B cell (primary cell): ENCODE measurements around the gene CAPN14. TPM values are rescaled to one million over a fixed set of nuclear protein-coding genes. Genes with fewer than 3 reads are reported as not detected.
A peak's percentile ranks its signal among the peaks of the same experiment; 100 is the strongest.

ENCODE experiments used
- ATAC-seq: fragments of 200-7000 bp; cut with Tn5 transposase; one replicate; pipeline ENCODE4 v1.10.0; 2021; ENCODE audit warnings: low read depth, mild to moderate bottlenecking, moderate number of reproducible peaks, moderate library complexity
- CTCF ChIA-PET: fragments of 350-600 bp; sonication (Branson Sonifier 250); formaldehyde crosslinking; loops from one replicate; lab custom pipeline; 2021; ENCODE audit warnings: antibody characterized with exemption, inconsistent platforms; lab: Charles Lee
- POLR2A ChIA-PET: fragments of 350-600 bp; sonication (Branson Sonifier 250); formaldehyde crosslinking; loops from one replicate; lab custom pipeline; 2021; ENCODE audit warnings: antibody characterized with exemption; lab: Charles Lee
- DNase-seq: peaks from one replicate; pipeline ENCODE4 v3.0.0; 2013
- H2AFZ ChIP-seq: 2 replicates; pipeline ENCODE4 v1.6.1; 2012; ENCODE audit warnings: mild to moderate bottlenecking, low read depth, low read length; ENCODE audit not compliant: insufficient read depth, poor library complexity, severe bottlenecking
- H3K27ac ChIP-seq, 2 donors: 1 replicate in 1 of 2; 2 replicates in 1 of 2; pipeline ENCODE4 v1.5.1; 2012 to 2013; ENCODE audit warnings: low read length in 2 of 2, mild to moderate bottlenecking in 2 of 2, moderate library complexity in 1 of 2
- H3K27me3 ChIP-seq, 4 experiments: fragments of 200-600 bp in 1 of 4; sonication (generic) in 1 of 4; replicated peaks in 1 of 4; 1 replicate in 2 of 4; 2 replicates in 2 of 4; pipeline versions ENCODE4 v1.6.1 to v1.7.0; 2013 to 2016; ENCODE audit warnings: low read length in 3 of 4, mild to moderate bottlenecking in 2 of 4, mixed read lengths in 1 of 4, moderate library complexity in 1 of 4; ENCODE audit not compliant: insufficient read depth in 4 of 4, control insufficient read depth in 3 of 4; ENCODE audit errors: control extremely low read depth in 1 of 4
- H3K36me3 ChIP-seq, 2 experiments: replicated peaks in 1 of 2; 1 replicate in 1 of 2; 2 replicates in 1 of 2; pipeline versions ENCODE4 v1.6.1 to v1.7.1; 2013; ENCODE audit warnings: low read length in 1 of 2; ENCODE audit not compliant: insufficient read depth in 2 of 2, control insufficient read depth in 1 of 2; ENCODE audit errors: control extremely low read depth in 1 of 2, extremely low read depth in 1 of 2
- H3K4me1 ChIP-seq, 2 donors: fragments of 200-600 bp in 1 of 2; sonication (generic) in 1 of 2; 1 replicate in 1 of 2; 2 replicates in 1 of 2; pipeline versions ENCODE4 v1.5.1 to v1.6.1; 2013 to 2017; ENCODE audit warnings: low read length in 2 of 2; ENCODE audit not compliant: control insufficient read depth in 2 of 2, insufficient read depth in 2 of 2
- H3K4me2 ChIP-seq: replicated peaks from 2 replicates; pipeline ENCODE3; 2012; ENCODE audit warnings: mild to moderate bottlenecking, low read depth, low read length; ENCODE audit not compliant: poor library complexity, severe bottlenecking
- H3K4me3 ChIP-seq, 5 experiments: fragments of 200-600 bp in 1 of 5; sonication (generic) in 1 of 5; 1 replicate in 3 of 5; 2 replicates in 2 of 5; pipeline versions ENCODE4 v1.5.1 to v1.7.0; 2011 to 2016; ENCODE audit warnings: low read length in 4 of 5, mild to moderate bottlenecking in 4 of 5, low read depth in 2 of 5, control low read depth in 1 of 5, moderate library complexity in 1 of 5; ENCODE audit not compliant: insufficient read depth in 1 of 5; ENCODE audit errors: control extremely low read depth in 1 of 5, extremely low read depth in 1 of 5
- H3K79me2 ChIP-seq: fragments of 200-600 bp; sonication (generic); one replicate; pipeline ENCODE4 v1.6.0; 2016; ENCODE audit warnings: low read length; ENCODE audit not compliant: control insufficient read depth, insufficient read depth
- H3K9ac ChIP-seq: fragments of 200-600 bp; sonication (generic); 2 replicates; pipeline ENCODE4 v1.6.1; 2017; ENCODE audit warnings: mild to moderate bottlenecking, low read length, moderate library complexity
- H3K9me3 ChIP-seq, 3 donors: one replicate each; pipeline versions ENCODE4 v1.6.1 to v1.7.1; 2013; ENCODE audit warnings: low read length in 2 of 3; ENCODE audit not compliant: control insufficient read depth in 2 of 3, insufficient read depth in 1 of 3; ENCODE audit errors: control extremely low read depth in 1 of 3
- H4K20me1 ChIP-seq: 2 replicates; pipeline ENCODE4 v1.6.0; 2012; ENCODE audit warnings: mild to moderate bottlenecking, low read length; ENCODE audit not compliant: insufficient read depth, control insufficient read depth, poor library complexity, severe bottlenecking
- H3K27ac Mint-ChIP-seq: one replicate; pipeline ENCODE4 v1.8.0; 2021; ENCODE audit warnings: mixed read lengths
- H3K27me3 Mint-ChIP-seq: one replicate; pipeline ENCODE4 v1.8.0; 2021; ENCODE audit warnings: mixed read lengths
- H3K4me1 Mint-ChIP-seq: one replicate; pipeline ENCODE4 v1.8.0; 2021; ENCODE audit warnings: mixed read lengths
- H3K4me3 Mint-ChIP-seq: one replicate; pipeline ENCODE4 v1.8.0; 2021; ENCODE audit warnings: mixed read lengths
- H3K9me3 Mint-ChIP-seq: one replicate; pipeline ENCODE4 v1.8.0; 2022; ENCODE audit warnings: mixed read lengths; ENCODE audit not compliant: insufficient read depth
- EZH2 ChIP-seq: IDR thresholded peaks from 2 replicates; pipeline ENCODE4 v1.6.1; 2012; ENCODE audit warnings: borderline replicate concordance, low read depth, mild to moderate bottlenecking, moderate library complexity, low read length; ENCODE audit not compliant: insufficient read depth, poor library complexity, severe bottlenecking
- whole genome bisulfite sequencing: methylation state at CpG from one replicate; pipeline ENCODE4 v1.1.5; 2013; ENCODE audit warnings: missing lambda C conversion rate; ENCODE audit not compliant: insufficient coverage; 5-methylcytosine and 5-hydroxymethylcytosine counted together
- intact Hi-C: fragments of 100-400 bp; cut with micrococcal nuclease; formaldehyde crosslinking; loops from one replicate; pipeline ENCODE4 v1.10.0; 2022
- polyA plus RNA-seq: library from polyadenylated mRNA; depleted of rRNA; stranded (reverse); fragments of >200 nt; gene quantifications from 2 replicates; pipeline ENCODE4 v1.2.3, GENCODE V29; 2012
- total RNA-seq, 2 donors: library from RNA; stranded (reverse); fragments of 120-200 nt in 1 of 2; gene quantifications; 1 replicate in 1 of 2; 2 replicates in 1 of 2; pipeline versions ENCODE4 v1.2.3 to v1.2.4, GENCODE V29; 2013 to 2022
- TF ChIP-seq, protein P1 (sequence below): fragments of 200-600 bp; IDR thresholded peaks from one replicate; pipeline ENCODE4 v1.8.0; 2022; ENCODE audit warnings: antibody characterized with exemption, mild to moderate bottlenecking

CAPN14 gene
- total and polyA plus RNA-seq, 2 donors (not counting 1 experiment from before 2014, with no cell fraction given): 2.5 to 7.8 TPM

DNA sequence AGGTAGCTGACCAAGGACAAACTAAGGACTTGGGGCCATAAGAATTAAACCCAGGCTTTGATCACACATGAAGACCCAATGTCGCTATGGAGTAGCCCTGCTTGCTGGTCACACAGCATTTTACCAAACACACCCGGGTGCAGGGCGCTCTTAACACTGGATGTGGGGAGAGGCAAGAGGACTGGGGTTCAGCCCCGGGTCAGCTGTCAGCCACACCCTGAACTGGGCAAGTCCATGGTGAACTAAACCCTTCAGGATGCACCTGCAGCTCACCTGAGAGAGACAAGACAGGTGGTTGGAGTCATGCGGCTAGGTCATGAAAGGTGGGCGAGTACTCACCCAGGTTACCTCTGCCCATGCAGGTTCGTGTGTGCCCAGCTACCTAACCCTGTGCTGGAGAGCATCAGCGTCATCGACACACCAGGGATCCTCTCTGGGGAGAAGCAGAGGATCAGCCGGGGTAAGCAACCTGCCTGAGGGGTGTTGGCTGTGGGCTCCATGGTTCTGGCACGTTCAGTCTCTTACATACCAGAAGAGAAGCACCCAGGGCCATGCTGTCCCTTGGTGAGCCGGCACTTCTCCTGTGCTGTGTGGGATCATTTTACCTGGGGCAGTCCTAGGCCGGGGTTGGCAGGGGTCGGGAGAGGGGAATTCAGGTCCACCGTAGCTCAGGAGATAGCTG lies 31.8 kb upstream of the CAPN14 start:
- H3K4me1 Mint-ChIP-seq: peaks cover 55% of the 10 kb centered on the region
- H3K27me3 Mint-ChIP-seq: no peaks in the 10 kb centered on the region
- H3K9me3 ChIP-seq: peaks cover 0 to 6% (median 0%) of the 10 kb centered on the region in 3 donors
- H2AFZ ChIP-seq: no peak overlapping the region
- WGBS: 98% methylated on average over 12 of the region's 15 CpGs
- intact Hi-C loops: no loop called here
- H3K36me3 ChIP-seq: peaks cover 0 to 45% of the 10 kb centered on the region in 2 experiments
- no peak overlapping the region for H3K9ac ChIP-seq
- H3K9me3 Mint-ChIP-seq: no peaks in the 10 kb centered on the region
- TF ChIP-seq EZH2: no peak
- TF ChIP-seq, protein P1, sequence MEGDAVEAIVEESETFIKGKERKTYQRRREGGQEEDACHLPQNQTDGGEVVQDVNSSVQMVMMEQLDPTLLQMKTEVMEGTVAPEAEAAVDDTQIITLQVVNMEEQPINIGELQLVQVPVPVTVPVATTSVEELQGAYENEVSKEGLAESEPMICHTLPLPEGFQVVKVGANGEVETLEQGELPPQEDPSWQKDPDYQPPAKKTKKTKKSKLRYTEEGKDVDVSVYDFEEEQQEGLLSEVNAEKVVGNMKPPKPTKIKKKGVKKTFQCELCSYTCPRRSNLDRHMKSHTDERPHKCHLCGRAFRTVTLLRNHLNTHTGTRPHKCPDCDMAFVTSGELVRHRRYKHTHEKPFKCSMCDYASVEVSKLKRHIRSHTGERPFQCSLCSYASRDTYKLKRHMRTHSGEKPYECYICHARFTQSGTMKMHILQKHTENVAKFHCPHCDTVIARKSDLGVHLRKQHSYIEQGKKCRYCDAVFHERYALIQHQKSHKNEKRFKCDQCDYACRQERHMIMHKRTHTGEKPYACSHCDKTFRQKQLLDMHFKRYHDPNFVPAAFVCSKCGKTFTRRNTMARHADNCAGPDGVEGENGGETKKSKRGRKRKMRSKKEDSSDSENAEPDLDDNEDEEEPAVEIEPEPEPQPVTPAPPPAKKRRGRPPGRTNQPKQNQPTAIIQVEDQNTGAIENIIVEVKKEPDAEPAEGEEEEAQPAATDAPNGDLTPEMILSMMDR: no peak
- H3K4me3 ChIP-seq: no peak overlapping the region
- no peaks in the 10 kb centered on the region for H4K20me1 ChIP-seq
- H3K4me2 ChIP-seq: no peak overlapping the region
- peak overlapping the region; percentile 80 for H3K27ac Mint-ChIP-seq
- ATAC-seq: no peak
- DNase-seq: no peak
- CTCF ChIA-PET: interaction anchor here (0.7 to 1.3 kb wide), 2 partner anchors 74 to 79 kb away, joined by 3 to 5 read pairs; no protein-coding TSS in a partner anchor
- no peak overlapping the region for H3K4me3 Mint-ChIP-seq
- H3K27me3 ChIP-seq: no peaks in the 10 kb centered on the region
- H3K4me1 ChIP-seq: peaks cover 34 to 45% of the 10 kb centered on the region in 2 donors
- peaks cover 4% of the 10 kb centered on the region for H3K79me2 ChIP-seq
- POLR2A ChIA-PET: interaction anchor here (2.1 kb wide), 1 partner anchor 8 kb away, joined by 7 read pairs; no protein-coding TSS in a partner anchor
- H3K27ac ChIP-seq: no peak overlapping the region

DNA sequence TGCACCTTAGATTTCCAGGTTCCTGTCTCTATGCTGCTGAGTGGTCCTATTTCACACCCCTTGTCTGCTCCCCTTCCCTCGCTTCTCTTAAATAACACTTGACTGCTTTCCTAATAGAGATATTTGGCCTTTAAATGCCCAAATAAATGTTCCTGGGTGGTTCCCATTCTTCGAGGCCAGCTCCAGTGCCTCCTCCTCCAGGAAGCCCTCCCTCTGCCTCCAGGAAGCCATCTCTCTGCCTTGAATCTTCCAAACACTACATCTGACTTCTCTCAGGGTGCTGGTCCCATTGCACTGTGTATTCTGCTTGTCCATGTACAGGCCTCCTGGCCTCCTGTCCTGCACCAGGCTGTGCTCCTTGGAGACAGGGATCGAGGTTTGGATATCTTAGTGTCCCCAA lies 30.8 kb upstream of the CAPN14 start:
- Histone ChIP-seq H3K27ac (no peak overlapping the region), H3K79me2 (peaks cover 4% of the 10 kb centered on the region), H3K9me3 (peaks cover 0 to 6% (median 0%) of the 10 kb centered on the region in 3 donors), H3K4me3 (no peak overlapping the region), H3K4me1 (peaks cover 23 to 34% of the 10 kb centered on the region in 2 donors), H3K4me2 (no peak overlapping the region), H2AFZ (no peak overlapping the region), H4K20me1 (no peaks in the 10 kb centered on the region), H3K9ac (no peak overlapping the region), H3K36me3 (peaks cover 0 to 47% of the 10 kb centered on the region in 2 experiments), H3K27me3 (no peaks in the 10 kb centered on the region)
- peaks cover 48% of the 10 kb centered on the region for H3K4me1 Mint-ChIP-seq
- no peak overlapping the region for H3K27ac Mint-ChIP-seq
- DNase-seq (no peak), ATAC-seq (no peak)
- no peaks in the 10 kb centered on the region for H3K27me3 Mint-ChIP-seq
- no peaks in the 10 kb centered on the region for H3K9me3 Mint-ChIP-seq
- POLR2A ChIA-PET: no interaction called here
- CTCF ChIA-PET: no interaction called here
- no peak overlapping the region for H3K4me3 Mint-ChIP-seq
- intact Hi-C loops: no loop called here
- no peak for TF ChIP-seq EZH2
- TF ChIP-seq, protein P1: no peak
- 94% methylated on average over 2 of the region's 3 CpGs for WGBS
